C4-2B (cell line): Measurements from ENCODE around the gene PLXDC2.

Experiments used
- ZFX ChIP-seq: fragments of 450-650 bp; IDR thresholded peaks from 2 replicates; pipeline ENCODE4 v1.6.1; 2017
- TF ChIP-seq, protein P1 (sequence below): fragments of 450-650 bp; conservative IDR thresholded peaks from 2 replicates; pipeline ENCODE4 v1.5.1; 2017; ENCODE audit warnings: mild to moderate bottlenecking

DNA sequence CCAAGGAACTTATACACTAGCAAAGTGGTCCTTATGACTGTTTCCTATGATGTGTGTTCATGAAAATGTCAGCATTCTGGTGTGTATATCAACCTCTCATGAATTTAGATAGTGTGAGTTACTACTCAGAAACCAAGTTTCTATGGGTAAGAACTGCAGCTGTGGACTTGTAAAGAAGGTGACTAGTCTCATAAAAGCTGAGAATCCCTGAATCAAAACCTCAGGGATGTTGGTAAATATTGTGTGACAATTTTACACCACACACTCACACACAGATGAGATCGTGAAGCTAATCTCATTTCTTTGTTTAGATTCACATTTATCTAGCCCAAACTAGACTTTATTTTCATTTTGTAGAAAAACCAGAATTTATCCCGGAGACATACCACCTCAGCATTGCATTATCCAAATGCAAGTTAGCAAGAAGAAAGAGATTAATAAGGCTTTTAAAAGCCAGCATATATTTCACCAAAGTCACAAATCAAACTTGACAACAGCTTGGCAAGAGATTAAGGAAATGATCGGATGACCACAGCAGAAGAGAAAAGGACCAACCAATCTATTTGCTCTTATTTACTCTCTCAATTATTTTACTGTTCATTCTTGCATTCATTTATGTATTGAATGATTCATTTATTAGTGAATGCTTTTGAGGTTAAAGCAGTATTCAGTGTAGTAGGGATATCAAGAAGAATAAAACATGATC, 92.9 kb downstream of the PLXDC2 start:
- TF ChIP-seq, protein P1, sequence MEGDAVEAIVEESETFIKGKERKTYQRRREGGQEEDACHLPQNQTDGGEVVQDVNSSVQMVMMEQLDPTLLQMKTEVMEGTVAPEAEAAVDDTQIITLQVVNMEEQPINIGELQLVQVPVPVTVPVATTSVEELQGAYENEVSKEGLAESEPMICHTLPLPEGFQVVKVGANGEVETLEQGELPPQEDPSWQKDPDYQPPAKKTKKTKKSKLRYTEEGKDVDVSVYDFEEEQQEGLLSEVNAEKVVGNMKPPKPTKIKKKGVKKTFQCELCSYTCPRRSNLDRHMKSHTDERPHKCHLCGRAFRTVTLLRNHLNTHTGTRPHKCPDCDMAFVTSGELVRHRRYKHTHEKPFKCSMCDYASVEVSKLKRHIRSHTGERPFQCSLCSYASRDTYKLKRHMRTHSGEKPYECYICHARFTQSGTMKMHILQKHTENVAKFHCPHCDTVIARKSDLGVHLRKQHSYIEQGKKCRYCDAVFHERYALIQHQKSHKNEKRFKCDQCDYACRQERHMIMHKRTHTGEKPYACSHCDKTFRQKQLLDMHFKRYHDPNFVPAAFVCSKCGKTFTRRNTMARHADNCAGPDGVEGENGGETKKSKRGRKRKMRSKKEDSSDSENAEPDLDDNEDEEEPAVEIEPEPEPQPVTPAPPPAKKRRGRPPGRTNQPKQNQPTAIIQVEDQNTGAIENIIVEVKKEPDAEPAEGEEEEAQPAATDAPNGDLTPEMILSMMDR: no peak
- TF ChIP-seq ZFX: no peak
